GM21390 (cell line): ENCODE results near the gene CCDC88B.

Experiments used
- ATAC-seq: cut with Tn5 transposase; IDR thresholded peaks from one replicate; pipeline ENCODE4 v1.9.1; 2021; ENCODE audit not compliant: unreplicated experiment

Gene CCDC88B

DNA sequence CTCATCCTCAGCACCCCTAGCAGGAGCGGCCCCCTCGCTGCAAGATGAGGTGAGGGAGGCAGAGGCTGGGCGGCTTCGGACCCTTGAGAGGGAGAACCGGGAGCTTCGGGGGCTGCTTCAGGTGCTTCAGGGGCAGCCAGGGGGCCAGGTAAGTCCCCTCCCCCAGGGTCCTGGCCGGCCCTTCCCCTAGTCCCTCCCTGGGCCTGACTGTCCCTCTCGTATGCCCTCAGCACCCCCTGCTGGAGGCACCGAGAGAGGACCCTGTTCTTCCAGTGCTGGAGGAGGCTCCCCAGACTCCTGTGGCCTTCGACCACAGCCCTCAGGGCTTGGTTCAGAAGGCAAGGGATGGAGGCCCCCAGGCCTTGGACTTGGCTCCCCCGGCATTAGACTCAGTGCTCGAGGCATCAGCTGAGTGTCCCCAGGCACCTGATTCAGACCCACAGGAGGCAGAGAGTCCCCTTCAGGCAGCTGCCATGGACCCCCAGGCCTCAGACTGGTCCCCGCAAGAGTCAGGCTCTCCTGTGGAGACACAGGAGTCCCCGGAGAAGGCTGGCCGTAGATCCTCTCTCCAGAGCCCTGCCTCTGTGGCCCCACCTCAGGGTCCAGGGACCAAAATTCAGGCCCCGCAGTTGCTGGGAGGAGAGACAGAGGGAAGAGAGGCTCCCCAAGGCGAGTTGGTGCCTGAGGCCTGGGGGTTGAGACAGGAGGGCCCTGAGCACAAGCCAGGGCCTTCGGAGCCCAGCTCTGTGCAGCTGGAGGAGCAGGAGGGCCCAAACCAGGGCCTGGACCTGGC lies 4.0 kb downstream of the CCDC88B start:
- ATAC-seq = no peak

DNA sequence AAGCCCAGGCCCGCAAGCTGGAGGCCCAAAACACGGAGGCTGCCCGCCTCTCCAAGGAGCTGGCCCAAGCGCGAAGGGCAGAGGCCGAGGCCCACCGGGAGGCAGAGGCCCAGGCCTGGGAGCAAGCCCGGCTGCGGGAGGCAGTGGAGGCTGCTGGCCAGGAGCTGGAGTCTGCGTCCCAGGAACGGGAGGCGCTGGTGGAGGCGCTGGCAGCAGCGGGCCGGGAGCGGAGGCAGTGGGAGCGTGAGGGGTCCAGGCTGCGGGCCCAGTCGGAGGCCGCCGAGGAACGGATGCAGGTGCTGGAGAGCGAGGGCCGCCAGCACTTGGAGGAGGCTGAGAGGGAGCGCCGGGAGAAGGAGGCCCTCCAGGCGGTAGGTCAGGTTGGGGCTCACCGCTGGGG lies 4.8 kb downstream of the CCDC88B start:
- ATAC-seq = no peak

DNA sequence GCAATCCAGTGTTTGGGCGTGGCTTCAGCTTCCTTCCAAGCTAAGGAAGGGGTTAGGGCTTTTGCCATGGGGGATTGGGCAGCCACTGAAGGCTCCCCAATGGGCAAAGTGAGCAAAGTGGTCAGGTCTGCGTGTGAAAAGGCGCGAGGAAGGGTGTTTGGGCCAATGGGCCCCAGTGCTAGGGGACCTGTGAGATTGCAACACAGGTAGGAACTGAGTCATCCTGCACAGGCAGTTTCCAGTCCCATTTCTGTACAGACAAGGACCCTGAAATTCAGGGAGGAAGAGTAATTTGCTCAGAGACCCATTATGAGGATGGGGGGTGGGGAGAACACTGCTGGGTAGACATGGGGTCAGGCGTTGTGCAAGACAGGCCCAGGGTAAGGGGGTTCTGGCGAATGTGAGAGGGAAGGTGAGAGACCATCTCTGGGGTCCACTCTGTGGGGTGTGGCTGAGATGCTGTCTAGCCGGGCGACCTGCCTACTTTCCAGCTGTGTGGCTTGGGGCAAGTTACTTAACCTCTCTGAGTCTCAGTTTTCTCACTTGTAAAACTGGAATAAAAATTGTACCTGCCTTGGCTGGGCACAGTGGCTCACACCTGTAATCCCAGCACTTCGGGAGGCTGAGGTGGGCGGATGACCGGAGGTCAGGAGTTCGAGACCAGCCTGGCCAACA lies 7.3 kb downstream of the CCDC88B start:
- no peak for ATAC-seq

DNA sequence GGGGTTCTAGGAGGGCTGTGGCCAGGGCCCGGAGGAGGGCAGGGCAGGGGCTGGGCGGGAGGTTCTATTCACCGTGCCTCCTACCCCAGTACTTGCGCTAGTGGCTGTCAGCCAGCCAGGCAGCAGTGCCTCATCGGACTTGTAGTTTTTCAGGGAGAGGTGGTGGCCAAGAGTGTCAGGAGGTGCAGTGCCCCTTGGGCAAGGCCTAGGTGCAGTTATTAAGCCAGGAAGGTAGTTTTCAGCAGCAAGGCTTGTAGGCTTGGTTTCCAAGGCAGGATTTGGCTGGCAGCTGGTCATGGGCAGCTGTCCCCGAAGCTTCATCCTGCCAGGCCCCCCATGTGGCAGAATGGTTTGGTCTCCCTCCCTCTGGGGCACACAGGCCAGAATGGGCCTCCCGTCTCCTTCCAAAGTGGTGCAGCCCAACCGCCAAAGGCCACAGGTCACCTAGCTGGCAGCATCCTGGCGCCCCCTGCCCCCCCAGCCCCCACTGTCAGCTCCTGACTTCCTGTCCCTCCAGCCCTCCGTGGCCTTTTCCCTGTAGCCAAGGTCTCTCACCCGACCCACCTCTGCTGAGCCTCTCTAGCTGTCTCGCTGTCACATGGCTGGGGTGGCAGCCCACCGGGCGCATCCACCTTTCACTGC lies 8.5 kb downstream of the CCDC88B start:
- no peak for ATAC-seq

DNA sequence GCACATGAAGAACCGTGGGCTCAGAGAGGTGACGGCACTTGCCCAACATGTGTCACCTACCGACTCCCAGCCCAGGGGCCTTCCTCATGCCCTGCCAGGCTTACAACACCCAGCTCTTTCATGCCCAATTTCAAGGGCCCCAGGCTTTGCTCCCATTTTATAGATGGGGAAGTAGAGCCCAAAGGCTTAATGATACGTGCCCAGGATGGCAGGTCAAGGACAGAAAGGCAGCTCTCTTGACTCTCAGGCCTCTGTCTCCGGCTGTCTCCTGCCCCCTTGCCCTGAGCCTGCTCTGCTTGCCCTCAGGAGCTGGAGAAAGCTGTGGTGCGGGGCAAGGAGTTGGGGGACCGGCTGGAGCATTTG lies 9.0 kb downstream of the CCDC88B start:
- ATAC-seq = no peak

DNA sequence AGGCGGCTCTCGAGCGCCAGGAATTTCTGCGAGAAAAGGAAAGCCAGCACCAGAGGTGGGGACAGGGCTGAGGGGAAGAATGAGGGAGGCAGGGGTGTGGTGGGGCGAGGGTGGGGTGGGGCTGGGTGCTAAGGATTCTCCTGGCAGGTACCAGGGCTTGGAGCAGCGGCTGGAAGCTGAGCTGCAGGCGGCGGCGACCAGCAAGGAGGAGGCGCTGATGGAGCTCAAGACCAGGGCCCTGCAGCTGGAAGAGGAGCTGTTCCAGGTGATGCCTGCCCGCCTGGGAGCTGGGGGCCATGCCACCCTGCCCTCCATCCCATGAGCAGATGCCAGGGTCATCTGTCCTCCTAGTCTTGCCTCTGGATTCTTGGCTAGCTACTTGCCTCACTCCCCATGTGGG lies 9.4 kb downstream of the CCDC88B start:
- no peak for ATAC-seq

DNA sequence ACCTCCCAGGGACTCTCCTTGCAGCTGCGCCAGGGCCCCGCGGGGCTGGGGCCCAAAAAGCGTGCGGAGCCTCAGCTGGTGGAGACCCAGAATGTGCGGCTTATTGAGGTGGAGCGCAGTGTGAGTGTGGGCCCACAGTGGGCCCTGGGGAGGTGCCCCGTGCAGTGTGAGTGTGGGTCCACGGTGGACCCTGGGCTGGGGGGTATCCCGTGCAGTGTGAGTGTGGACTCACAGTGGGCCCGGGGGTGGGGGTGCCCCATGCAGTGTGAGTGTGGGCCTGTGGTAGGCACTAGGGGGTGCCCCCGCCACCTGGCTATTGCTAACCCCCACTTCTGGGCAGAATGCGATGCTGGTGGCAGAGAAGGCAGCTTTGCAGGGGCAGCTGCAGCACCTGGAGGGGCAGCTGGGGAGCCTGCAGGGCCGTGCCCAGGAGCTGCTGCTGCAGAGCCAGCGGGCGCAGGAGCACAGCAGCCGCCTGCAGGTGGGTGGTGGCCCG lies 11.2 kb downstream of the CCDC88B start:
- no peak for ATAC-seq

DNA sequence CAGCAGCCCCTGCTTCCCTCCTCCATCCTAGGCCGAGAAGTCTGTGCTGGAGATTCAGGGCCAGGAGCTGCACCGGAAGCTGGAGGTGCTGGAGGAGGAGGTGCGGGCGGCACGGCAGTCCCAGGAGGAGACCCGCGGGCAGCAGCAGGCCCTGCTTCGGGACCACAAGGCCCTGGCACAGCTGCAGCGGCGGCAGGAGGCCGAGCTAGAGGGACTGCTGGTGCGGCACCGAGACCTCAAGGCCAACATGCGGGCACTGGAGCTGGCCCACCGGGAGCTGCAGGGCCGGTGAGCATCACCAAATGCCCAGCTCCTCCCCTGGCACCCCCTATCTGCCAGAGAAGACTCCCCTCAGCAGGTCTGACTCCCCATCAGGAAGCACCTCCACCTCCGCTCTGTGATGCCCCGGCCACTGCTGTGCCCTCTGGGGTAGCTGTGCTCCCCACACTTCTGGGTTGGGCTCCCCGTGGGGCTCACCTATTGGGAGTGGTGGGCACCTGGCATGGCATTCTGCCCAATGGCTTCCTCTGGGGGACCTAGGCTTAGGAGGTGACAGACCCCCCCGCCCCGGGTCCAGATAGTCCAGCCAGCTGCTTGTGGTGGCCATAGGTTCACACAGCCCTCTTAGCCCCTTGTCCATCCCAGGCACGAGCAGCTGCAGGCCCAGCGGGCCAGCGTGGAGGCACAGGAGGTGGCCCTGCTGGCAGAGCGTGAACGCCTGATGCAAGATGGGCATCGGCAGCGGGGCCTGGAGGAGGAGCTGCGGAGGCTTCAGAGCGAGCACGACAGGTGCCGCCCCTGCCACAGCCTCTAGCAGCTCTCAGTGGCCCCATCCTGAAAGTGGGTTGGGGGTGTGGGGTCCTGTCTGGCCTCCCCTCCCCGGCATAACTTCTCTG lies 12.3 kb downstream of the CCDC88B start:
- no peak for ATAC-seq

DNA sequence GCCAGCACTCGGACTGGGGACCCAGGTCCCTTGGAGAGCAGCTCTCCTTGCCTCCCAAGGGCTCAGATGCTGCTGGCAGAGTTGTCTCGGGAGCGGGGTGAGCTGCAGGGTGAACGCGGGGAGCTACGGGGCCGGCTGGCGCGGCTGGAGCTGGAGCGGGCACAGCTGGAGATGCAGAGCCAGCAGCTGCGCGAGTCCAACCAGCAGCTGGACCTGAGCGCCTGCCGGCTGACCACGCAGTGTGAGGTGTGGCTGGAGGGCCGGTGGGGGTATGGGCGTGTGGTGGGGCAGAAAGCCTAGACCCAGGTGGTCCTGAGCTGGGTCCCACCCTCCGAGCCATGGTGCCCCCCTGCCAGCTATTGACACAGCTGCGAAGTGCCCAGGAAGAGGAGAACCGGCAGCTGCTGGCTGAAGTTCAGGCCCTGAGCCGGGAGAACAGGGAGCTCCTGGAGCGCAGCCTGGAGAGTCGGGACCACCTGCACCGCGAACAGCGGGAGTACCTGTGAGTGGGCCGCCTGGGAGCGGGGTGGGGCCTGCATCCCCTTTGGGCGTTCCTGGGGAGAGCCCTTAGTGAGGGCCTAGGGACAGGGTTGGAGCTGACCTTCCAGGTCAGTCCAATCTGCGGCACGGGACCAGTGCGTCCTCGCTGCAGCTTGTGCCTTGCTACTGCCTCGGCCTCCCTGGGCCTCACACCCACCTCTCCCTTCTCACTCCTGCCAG lies 13.2 kb downstream of the CCDC88B start:
- ATAC-seq = no peak

DNA sequence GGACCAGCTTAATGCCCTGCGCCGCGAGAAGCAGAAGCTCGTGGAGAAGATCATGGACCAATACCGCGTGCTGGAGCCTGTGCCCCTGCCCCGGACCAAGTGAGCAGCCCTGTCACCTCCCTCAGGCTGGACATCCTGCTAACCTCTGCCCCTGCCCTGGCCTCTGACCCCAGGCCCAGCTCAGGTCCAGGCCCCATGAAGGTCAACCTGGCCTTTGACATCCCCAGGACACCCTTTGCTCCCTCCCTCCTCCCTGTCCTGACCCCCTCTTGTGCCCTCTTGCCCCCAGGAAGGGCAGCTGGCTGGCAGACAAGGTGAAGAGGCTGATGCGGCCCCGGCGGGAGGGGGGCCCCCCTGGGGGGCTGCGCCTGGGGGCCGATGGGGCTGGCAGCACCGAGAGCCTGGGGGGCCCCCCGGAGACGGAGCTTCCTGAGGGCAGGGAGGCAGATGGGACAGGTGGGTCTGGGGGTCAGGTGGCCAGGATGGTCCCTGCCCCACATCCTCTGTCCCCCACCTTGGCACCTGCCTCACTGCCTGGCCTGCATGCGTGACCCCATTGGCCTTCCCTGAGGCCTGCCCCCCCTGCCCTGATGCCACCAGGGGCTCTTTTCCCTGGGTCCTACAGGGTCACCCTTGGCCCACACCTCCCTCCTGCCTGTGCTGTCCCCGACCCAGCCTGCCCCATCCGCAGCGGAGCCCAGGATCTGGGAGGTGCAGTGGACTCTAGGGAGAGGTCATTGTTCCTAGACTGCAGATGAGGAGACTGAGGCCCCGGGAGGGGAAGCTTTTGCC lies 13.9 kb downstream of the CCDC88B start:
- ATAC-seq = no peak

DNA sequence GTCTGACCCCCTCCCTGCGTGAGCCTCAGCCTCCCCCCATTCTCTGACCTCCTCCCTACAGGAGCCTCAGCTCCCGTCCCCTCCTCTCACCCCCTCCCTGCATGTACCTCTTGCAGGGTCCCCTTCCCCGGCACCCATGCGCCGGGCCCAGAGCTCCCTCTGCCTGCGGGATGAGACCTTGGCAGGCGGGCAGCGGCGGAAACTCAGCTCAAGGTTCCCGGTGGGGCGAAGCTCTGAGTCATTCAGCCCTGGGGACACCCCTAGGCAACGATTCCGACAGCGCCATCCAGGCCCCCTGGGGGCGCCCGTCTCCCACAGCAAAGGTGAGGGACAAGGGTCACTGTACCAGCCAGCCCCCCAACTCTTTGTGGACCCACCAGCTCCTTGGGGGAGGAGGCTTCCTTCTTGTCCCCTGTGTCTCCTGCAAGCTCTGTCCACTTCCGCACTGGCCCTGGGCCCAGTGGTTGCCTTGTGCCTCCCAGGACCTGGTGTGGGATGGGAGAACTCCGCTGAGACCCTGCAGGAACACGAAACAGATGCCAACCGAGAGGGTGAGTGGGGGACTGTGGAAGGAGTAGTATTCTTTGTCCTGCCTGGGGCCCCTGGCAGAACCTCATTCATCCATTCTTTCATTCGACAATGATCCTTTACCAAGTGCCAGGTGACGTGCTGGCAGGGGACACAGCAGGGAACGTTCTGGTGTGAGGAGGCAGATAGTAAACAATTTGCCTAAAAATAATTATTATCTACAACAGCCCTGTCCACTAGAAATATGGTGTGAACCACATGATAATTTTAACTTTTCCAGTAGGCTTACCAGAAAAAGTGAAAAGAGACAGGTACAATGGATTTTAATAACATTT lies 15.3 kb downstream of the CCDC88B start:
- no peak for ATAC-seq

DNA sequence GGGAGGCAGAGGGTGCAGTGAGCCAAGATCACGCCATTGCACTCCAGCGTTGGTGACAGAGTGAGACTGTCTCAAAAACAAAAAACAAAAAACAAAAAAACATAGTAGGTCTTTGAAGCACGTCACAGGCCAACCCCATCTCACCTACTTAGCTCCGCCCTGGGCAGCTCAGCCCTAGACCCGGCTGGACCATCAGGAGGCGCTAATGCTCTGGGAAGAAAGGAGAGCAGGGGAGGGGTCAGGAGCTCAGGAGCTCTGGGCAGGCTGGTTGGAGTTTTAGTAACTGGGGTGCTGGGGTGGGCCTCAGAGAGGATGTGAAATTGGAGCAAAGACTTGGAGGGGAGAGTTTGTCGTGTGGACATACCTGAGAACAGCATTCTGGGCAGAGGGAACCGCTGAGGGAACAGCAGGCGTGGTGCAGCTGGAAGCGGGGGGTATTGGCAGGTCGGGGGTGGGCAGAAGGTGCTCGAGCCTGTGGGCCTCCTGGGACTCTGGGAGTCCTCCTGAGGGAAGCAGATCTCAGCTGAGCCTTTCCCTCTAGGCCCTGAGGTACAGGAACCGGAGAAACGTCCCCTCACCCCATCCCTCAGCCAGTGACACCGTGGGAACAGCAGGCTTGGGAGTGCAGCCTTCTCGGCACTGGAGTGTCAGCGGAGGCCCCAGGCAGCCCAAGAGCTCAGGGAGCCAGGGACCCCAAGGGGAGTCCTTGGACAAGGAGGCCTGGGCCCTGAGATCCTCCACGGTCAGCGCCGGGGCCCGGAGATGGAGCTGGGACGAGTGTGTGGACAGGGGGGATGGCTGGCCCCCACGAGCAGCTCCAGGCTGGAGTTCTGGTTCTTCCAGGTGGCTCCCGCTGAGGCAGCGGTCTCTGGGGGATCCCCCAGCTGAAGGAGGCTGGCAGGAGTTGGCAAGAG lies 16.8 kb downstream of the CCDC88B start:
- no peak for ATAC-seq

DNA sequence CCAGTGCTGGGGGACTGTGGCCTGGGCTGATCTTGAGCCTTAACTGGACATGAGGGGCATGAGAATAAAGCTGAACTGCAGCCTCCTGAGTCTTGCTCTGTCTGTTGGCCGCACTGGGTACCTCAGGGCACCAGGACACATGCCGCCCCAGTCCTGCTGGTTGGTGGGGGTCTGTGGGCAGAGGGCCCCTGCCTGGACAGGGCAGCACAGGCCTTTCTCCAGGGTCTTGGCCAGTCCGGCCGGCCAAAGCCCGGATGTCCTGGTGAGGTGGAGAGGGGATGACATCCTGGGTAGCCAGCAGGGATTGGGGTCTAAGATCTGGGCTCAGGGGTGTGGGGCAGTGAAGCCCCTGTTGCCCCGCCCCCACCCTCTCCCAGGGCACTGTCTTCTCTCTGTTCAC lies 17.4 kb downstream of the CCDC88B start:
- no peak for ATAC-seq

DNA sequence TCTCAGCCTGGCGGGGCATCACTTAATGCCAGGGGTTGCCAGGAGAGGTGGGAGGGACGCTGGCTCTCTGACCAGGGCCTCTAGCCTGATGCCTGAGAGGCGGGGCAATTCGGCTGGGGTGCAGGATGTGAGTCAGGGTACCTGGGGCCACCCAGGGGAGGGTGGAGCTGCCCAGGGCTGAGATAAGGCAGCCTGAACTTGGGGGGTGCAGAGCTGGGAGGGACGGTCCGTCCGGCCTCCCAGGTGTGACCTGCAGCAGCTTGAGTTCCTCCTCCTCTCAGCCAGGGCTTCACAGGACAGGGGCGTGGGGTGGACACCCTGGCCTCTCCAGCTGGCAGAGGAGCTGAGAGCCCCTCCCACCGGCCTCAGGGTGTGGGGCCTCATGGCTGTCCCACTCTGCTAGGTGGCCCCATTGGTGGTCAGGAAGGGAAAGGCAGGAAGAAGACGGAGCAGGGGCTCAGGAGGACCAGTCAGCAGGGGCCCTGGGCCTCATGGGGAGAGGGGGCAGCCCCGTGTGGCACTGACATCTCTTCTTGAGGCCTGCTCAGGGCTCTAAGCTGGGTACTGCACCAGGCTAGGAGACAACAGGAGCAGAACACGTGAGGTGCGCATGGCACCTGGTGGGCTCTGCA lies 18.0 kb downstream of the CCDC88B start:
- ATAC-seq = no peak

DNA sequence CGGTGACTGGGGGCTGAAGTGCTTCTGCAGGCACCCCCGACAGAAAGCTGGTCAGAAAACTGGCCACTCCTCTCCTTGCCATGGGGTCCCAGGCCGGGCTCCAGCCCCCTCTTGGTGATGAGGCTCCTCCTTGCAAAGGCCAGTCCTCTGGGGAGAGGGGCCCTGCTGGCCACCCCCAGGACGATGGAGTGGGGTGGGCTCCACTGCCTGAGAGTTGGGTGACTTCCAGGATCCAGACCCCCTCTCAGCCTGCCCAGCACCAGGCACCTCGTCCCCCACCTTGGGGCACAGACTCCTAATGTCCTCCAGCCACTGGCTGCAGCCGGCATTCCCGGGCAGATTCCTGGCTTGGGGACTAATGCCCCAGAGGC lies 18.5 kb downstream of the CCDC88B start:
- ATAC-seq = no peak

DNA sequence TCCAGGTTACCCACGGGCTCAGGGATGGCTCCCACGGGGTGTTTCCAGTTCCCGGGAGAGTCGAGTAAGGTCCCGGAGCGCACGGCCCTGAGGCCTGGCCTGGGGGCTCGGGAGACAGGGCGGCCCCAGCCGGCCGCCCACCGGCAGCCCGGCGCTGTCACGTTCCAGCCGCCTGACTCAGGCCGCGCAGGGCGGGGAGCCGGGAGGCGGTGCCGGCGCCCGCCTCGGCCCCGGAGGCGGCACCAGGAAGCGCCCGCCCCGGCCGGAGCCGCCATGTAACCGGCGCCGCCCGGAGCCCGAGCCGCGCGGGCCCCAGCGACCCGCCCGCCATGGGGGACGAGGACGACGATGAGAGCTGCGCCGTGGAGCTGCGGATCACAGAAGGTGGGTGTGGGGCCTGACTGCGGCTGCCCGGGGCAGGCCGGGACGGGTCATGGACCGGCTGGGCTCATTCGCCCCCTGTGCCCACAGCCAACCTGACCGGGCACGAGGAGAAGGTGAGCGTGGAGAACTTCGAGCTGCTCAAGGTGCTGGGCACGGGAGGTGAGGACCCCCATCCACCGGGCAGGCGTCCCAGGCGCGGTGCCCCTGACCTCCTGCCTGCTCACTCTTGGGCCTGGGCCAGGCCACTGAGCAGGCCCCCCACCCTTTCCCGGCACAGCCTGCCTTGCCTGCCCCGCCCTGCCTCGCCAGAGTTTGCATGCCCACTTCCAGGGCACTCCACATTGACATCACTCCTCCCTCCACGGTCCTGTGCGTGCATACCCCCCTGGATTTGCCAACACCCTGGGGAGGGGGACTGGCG lies 19.1 kb downstream of the CCDC88B start, which contains the start of gene RPS6KA4:
TSS of gene RPS6KA4 (plus strand) at position 256 of the 805 bp plus-strand sequence. CDS start at position 330, 74 bp downstream.
- ATAC-seq = peak; percentile 48
